Inferior parietal cortex (tissue), 1 donor: ENCODE results near the gene TFPT.

Source experiments
- DNase-seq: peaks from one replicate; pipeline ENCODE4 v3.0.0-alpha.2; 2016; ENCODE audit errors: extremely low spot score

TFPT gene

GRCh38 chr19:54077334-54077733 lies 38.1 kb downstream of the TFPT start:
- DNase-seq = no peak

GRCh38 chr19:54074851-54075250 lies 40.6 kb downstream of the TFPT start:
- DNase-seq = no peak

GRCh38 chr19:54073829-54074228 lies 41.6 kb downstream of the TFPT start:
- DNase-seq = no peak

- no peak for DNase-seq
Observed at GRCh38 chr19:54069470-54069869, 46.0 kb downstream of the TFPT start.

GRCh38 chr19:54063350-54064116 lies 51.9 kb downstream of the TFPT start, which contains the start of gene VSTM1:
TSS of gene VSTM1 (minus strand) at chr19:54063897. CDS start at chr19:54063777, 120 bp downstream.
- no peak for DNase-seq

- no peak for DNase-seq
Observed at GRCh38 chr19:54062643-54063042, 52.8 kb downstream of the TFPT start.
